ENCODE data around the gene GHR.

GRCh38 chr5:42624912-42625311 is 201.7 kb downstream of the GHR start:
- TF ChIP-seq CTCF (IDR thresholded peaks at IDR 0.05; ENCODE audit: low read length), result no peak
- no peak for TF ChIP-seq EZH2phosphoT487 (IDR thresholded peaks at IDR 0.05; ENCODE audit: low read length)
- TF ChIP-seq EZH2 (optimal IDR thresholded peaks at IDR 0.05; ENCODE audit: low read depth, low read length), result no peak
